ENCODE measurements around the gene NPAS3.

DNA sequence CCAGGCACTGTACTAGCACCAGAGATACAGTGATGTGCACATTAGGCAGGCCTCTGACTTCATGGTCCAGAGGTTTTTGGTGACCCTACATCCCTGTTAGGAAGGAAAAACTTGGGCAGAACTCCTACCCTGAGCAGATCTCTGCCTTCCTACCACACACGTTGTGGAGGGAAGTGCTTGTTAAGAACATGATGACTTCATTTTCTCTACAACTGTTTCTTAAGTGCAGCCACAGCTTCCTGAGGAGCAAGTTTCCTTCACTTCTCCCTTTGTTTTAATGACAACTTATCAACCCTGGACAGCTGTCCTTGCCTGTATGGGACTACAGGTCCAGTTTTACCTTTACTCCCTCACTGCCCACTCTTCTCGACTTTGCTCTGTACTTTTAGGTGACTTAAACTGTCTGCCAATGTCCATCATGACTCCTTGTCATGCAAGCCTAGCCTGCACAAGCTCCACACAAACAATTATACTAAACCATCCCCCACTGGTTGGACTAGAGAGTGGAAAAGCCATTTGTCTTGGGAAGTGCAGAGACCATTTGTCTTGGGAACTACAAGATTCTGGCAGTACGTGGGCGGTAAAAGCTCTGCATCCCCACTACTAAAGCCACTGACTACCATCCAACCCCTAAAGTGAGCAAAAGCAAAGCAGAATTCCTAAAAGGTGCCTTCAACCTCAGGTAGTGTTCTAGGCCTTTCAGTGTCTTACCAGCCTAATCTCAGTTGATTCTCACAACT is 652.4 kb downstream of the NPAS3 start:
- TF ChIP-seq EZH2 (IDR thresholded peaks at IDR 0.05; ENCODE audit: borderline replicate concordance, low read depth, low read length, severe bottlenecking) (no peak), CTCF (IDR thresholded peaks at IDR 0.05; ENCODE audit: borderline replicate concordance, extremely low read depth, low read length, poor library complexity, severe bottlenecking) (no peak)

Data from DND-41 (cell line).